ENCODE results near the gene PPL. TPM values are rescaled to one million over a fixed set of nuclear protein-coding genes. Genes with fewer than 3 reads are reported as not detected.

Gene PPL
- total RNA-seq, 1 experiment from 2014 or later, result 0.22 TPM

DNA sequence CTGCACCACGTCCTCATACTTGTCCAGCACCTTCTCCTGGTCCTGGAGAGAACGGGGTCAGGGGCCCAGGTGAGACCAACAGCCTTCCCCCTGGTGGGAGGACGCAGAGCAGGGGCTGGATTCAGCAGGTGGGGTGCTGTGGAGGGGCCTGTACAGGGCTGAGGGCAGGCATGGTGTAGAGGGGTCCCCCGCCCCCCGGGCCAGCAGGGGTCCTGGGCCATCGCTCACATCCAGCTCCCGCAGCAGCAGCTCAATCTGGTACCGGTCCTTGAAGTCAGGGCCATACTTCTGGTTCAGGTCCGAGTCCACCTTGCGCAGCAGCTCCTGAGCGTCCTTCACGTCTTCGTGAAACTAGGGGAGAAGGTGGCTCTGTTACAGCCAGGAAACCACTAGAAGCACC is 41.6 kb downstream of the PPL start:
- Histone ChIP-seq H3K27ac (no peak overlapping the region), H3K9me3 (replicated peaks) (no peaks in the 10 kb centered on the region), H3K4me1 (peaks cover 15% of the 10 kb centered on the region), H3K36me3 (no peaks in the 10 kb centered on the region), H3K4me3 (no peak overlapping the region), H3K27me3 (no peaks in the 10 kb centered on the region)
- no peak for DNase-seq

DNA sequence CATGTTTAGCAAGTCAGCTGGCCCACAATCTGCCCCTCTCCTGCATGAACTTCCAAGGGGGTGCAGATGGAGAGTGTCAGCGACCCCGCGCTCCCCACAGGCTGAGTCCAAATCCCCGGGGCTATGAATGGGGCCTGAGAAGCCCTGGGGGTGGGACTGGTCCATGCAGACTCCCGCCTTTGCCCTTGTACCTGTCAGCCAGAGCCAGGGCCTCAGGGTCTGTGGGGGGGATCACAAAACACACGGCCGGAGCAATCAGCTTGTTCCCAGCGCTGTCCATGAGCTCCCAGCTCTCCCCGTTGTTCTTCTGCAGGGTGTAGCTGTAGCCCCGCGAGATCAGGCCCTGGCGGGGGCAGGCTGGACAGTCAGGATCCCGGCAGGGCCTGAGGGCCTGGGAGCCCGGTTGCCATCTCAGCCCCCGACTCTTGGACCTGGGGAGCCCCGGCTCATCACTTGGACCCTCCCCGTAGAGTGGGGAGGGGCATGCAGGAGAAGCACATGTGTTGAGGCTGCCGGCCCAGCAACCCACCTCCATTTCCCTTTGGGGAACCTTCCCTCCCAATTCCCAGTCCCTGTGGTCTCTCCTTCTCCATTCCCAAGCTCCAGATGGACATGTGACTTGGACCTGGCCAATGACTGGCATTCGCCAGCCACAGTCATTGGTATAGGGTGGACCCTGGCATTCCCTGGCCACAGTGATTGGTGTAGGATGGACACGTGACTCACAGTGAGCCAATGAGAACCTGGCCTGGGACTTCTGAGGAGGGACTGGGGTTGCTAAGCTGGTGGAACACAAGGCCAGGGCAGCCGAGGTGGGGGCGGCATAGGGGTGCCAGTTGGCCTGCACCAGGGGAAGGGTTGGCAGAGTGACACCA is 42.4 kb downstream of the PPL start:
- peak in 1 of 2 experiments; percentile 35 for DNase-seq
- H3K36me3 ChIP-seq, result no peaks in the 10 kb centered on the region
- H3K27me3 ChIP-seq, result no peaks in the 10 kb centered on the region
- H3K4me3 ChIP-seq, result no peak overlapping the region
- peaks cover 15% of the 10 kb centered on the region for H3K4me1 ChIP-seq
- H3K27ac ChIP-seq, result no peak overlapping the region
- no peaks in the 10 kb centered on the region for H3K9me3 ChIP-seq (replicated peaks)

DNA sequence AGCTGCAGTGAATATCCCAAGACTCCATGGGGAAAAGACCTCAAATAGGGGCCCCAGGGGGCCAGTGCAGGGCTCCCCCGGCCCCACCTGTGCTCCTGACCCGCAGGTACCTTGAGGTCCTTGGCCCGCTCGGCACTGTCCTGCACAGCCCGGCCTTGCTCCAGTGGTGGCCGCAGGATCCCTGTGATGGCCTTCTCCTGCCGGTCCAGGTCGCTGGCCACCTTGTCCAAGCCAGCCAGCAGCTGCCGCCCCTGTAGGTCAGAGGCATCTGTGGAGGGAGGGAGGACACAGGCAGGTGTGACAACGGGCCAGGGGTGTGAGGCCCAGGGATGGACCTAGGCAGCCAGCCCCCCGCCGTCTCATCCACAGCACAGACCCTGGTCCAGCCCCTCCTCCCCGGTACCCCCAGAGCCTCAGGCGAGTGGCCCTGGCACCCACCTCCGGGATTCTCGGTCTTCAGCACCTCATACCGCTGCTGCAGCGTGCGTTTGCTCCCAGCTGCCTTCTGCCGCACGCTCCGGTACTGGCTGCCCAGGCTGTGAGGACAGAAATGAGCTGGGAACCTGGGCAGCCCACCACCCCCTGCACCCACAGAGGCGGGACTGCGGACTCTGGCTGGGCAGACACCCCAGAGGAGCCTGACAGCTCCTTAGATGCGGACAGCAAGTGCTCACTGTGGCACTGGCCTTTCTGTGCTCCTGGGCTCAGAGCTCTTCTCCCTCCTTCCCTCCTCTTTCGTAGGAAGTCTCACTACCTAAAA is 43.7 kb downstream of the PPL start:
- Histone ChIP-seq H3K9me3 (replicated peaks) (no peaks in the 10 kb centered on the region), H3K27me3 (no peaks in the 10 kb centered on the region), H3K36me3 (no peaks in the 10 kb centered on the region), H3K4me3 (no peak overlapping the region), H3K27ac (no peak overlapping the region), H3K4me1 (peaks cover 15% of the 10 kb centered on the region)
- no peak for DNase-seq

DNA sequence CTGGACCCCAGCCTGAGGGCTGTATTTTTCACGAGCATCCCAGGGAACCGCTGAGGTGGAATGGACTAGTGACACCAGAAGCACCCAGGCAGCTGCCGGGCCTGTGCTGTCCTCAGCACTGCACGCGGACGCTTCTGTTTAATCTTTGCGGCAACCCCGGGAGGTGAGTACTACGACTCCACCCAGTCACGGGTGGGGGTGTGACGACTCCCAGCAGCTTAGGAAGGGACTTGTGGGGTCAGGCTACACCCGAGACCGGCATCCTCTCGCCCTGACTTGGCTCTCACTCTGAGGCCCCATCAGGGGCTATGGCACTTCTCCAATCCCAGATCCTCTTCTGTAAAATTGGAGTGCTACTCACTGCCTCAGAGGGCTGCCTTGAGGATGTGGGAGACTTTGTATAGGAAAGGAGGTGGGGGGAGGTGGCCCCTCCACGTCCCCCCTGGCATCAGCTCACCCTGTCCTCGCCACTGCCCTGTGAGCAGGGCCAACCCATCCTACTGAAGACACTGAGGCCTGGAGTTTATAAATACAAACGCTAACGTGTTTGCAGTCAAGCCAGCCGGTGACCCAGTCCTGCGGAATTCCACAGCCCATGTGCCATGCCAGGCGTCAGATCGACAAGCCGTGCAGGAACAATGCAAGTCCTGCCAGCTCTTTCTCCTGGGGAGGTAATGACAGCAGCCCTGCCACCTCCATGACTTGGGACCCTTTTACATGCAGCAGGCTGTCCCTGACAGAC is 44.4 kb downstream of the PPL start:
- Histone ChIP-seq H3K9me3 (replicated peaks) (no peaks in the 10 kb centered on the region), H3K27me3 (no peaks in the 10 kb centered on the region), H3K27ac (no peak overlapping the region), H3K4me1 (peaks cover 15% of the 10 kb centered on the region), H3K4me3 (peak overlapping the region; percentile 14; the same call in 1 of the 2 replicates), H3K36me3 (no peaks in the 10 kb centered on the region)
- DNase-seq, result peak; percentile 52 to 53

DNA sequence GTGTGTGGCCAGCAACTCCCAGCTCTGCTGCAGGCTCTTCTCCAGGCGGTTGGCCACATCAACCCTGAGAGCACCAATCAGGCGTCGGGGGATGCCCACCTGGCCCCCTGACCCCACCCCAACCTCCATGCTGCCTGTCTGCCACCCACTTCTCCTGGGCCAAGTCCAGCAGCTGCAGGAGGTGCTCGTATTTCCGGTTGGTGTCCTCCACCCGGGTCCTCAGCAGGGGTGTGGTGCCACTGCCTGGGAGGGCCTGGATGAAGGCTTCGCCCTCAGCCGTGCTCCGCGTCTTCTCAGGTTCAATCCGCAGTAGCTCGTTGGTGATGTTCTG is 45.1 kb downstream of the PPL start:
- Histone ChIP-seq H3K27ac (no peak overlapping the region), H3K9me3 (replicated peaks) (no peaks in the 10 kb centered on the region), H3K27me3 (no peaks in the 10 kb centered on the region), H3K4me1 (peaks cover 15% of the 10 kb centered on the region), H3K4me3 (peak overlapping the region; percentile 14; the same call in 1 of the 2 replicates), H3K36me3 (no peaks in the 10 kb centered on the region)
- DNase-seq, result peak; percentile 50 to 55

DNA sequence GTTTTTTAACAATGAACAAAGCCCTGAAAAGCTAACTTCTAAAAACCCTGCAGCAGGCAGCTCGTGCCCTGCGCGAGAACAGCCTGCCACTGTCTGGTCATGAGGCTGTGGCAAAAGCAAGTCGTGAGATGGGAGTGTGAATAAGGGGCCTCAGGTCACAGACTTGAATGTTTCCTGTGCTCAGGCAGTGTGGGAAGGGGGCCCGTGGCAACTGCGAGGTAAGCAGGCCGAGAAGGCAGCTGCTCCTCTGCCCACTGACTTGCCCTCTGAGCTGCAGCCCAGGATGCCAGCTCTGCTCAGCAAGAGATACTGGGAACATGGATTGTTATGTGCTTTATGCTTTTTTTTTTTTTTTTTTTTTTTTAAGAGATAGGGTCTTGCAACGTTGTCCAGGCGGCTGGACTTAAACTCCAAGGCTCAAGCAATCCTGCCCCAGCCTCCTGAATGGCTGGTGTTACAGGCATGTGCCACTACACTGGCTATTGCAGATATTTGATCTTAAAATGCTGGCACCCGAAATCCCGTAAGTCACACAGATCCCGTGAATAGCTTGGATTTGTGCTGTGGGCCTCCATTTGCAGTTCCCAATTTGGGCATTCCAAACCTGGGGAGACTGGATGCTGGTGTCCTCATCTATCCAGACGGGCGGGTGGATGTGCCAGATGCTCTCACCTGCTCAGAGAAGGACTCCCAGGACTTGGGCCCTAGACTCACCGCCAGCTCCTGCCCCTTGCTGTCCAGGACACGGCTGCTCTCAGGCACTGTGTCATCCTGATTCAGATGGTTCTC is 45.7 kb downstream of the PPL start:
- no peak overlapping the region for H3K27ac ChIP-seq
- H3K36me3 ChIP-seq, result no peaks in the 10 kb centered on the region
- H3K4me1 ChIP-seq, result peaks cover 15% of the 10 kb centered on the region
- DNase-seq, result no peak
- H3K4me3 ChIP-seq, result no peak overlapping the region
- H3K9me3 ChIP-seq (replicated peaks), result no peaks in the 10 kb centered on the region
- H3K27me3 ChIP-seq, result no peaks in the 10 kb centered on the region

DNA sequence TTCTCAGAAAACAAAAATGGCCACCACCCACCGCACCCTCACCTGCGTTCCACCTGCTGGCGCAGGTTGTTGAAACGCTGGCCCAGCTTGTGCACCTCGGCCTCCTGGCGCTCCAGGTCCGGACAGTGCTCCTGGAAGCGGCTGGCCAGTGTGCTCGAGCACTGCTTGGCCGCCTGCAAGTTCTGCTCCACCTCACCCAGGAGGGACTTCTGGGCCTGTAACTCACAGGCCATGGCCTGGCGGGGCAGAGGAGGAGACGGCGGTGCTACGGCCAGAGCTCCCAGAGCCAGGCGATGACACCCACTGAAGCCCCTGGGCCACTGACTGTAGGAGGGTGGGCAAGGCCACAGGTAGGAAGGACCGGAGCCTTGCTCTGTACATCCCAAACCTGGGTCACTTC is 46.3 kb downstream of the PPL start:
- Histone ChIP-seq H3K4me1 (peaks cover 15% of the 10 kb centered on the region), H3K36me3 (no peaks in the 10 kb centered on the region), H3K4me3 (no peak overlapping the region), H3K27me3 (no peaks in the 10 kb centered on the region), H3K27ac (no peak overlapping the region), H3K9me3 (replicated peaks) (no peaks in the 10 kb centered on the region)
- DNase-seq, result no peak

DNA sequence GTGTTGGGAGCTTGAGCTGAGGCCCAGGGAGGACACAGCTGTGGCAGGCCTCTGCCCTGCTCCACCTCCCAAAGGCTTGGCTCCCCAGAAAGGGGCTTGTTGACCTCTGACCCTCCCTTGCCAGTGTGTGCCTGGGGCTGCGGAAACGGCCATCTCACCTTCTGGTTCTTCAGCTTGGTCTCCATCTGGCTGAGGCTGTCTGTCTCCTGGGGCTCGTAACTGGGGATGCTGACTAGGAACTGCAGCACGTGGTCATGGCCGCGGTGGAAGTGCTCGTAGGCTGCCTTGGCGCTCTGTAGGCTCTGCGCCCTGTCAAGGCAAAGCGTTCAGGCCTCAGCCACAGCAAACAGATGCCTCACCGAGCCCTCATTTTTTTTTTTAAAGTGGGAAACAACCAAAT is 46.9 kb downstream of the PPL start:
- Histone ChIP-seq H3K4me3 (no peak overlapping the region), H3K27me3 (no peaks in the 10 kb centered on the region), H3K27ac (no peak overlapping the region), H3K9me3 (replicated peaks) (no peaks in the 10 kb centered on the region), H3K36me3 (no peaks in the 10 kb centered on the region), H3K4me1 (peaks cover 15% of the 10 kb centered on the region)
- DNase-seq, result no peak

DNA sequence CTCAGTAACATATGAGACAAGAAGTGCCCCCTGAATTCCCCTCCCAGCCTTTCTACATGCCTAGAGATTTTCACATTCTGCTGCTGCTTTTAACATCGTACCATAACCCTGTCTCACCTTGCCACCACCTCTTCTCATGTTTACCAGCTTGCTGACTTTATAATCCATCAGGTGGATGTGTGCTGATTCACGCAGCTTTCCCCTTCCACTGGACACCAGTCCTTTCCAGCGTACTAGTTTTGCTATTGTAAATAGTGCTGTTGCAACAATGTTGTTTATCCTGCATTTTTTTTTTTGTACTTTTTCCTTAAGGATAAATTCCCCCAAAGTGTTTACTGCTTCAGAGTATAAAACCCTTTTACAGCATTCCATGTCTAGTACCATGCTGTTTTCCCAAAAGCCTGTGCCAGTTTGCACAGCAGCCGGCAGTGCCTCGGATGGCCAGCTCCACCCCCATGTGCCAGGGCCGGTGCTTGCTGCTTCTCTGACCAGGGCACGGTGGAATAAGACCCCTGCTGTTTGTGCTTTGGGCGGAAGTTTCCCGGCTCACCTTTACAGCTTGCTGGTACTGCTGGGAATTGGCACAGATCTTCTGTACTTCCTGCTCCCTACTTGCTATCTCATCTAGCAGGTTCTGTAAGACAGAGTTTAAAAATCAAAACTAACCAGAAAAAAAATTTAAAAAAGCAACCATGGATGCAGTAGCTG is 48.4 kb downstream of the PPL start:
- no peaks in the 10 kb centered on the region for H3K27me3 ChIP-seq
- no peak for DNase-seq
- H3K36me3 ChIP-seq, result peaks cover 4% of the 10 kb centered on the region
- H3K4me3 ChIP-seq, result no peak overlapping the region
- H3K4me1 ChIP-seq, result peaks cover 15% of the 10 kb centered on the region
- H3K27ac ChIP-seq, result no peak overlapping the region
- H3K9me3 ChIP-seq (replicated peaks), result no peaks in the 10 kb centered on the region

DNA sequence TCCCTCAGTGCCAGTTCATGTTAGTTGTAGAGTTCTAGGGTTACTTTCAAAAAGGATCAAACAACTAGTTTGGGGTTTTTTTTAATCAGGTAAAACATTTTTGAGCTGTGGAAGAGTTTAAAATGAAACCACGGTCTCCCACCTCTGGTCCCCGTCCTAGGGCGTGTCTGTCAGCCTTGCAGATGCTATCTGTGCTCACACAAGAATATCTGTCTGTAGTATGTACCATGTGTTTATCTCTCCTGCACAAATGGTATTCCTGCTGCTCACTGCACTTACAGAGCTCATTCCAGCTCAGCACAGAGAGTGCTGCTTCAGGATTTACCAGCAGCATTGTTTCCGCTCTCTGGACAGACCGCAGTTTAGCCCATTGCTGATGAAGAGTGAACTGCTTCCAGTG is 50.8 kb downstream of the PPL start:
- Histone ChIP-seq H3K4me1 (peaks cover 4% of the 10 kb centered on the region; the same call in 1 of the 2 replicates), H3K36me3 (peaks cover 18% of the 10 kb centered on the region), H3K27me3 (no peaks in the 10 kb centered on the region), H3K27ac (no peak overlapping the region), H3K4me3 (no peak overlapping the region), H3K9me3 (replicated peaks) (no peaks in the 10 kb centered on the region)
- no peak for DNase-seq

DNA sequence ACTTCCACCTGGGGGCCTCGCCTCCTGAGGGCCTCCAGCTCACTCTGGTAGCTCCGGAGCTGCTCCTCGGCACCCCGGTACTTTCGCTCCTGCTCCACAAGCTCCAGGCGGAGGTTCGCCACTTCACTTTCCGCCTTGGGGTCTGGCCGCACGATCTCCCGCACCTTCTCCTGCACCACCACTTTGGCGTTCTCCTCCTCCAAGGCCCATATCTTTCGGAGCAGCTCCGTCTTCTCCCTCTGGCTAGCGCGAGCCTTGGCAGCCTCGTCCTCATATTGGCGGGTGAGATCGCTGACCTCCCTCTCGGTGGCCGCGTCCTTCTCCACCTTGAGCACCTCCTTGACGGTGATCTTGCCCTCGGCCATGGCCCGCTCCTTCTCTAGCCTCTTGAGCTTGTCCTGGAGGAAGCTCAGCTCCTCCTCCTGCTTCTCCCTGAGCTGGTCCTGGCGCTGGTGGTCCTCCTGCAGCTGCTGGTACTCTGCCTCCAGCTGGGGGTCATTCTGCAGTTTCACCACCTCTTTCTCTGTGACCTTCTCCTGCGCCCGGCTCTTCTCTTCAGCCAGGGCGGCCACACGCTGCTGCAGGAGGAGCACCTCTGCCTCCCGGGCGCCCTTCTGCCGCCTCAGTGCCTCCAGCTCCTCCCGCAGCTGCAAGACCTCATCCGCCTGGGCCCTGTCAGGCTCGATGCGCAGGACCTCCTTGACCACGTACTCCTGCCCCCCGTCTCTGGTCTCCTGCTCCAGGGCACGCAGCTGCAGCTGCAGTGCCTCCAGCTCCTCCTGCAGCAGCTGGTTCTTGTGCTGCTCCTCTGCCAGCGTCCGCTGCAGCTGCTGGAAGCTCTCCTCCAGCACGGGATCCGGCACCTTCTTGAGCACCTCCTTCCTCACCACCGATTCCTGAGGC is 51.7 kb downstream of the PPL start:
- DNase-seq, result no peak
- Histone ChIP-seq H3K27ac (no peak overlapping the region), H3K4me3 (no peak overlapping the region), H3K36me3 (peaks cover 25% of the 10 kb centered on the region), H3K4me1 (peaks cover 4% of the 10 kb centered on the region; the same call in 1 of the 2 replicates), H3K9me3 (replicated peaks) (no peaks in the 10 kb centered on the region), H3K27me3 (no peaks in the 10 kb centered on the region)

DNA sequence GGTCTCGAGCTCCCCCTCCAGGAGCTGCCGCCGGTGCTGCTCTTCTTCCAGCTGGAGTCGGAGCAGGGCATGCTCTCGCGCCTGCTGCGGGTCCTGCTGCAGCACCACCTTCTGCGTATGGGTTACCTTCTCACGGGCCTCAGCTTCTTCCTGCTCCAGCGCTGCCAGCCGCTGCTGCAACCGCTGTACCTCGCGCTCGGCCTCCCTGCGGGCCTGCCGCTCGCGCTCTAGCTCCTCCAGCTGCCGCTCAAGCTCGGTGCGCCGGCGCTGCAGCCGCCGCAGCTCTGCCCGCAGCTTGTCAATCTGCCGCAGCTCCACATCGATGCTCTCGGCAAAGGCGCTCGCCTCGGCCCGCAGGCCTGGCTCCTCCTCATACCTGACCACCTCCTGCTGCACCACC is 52.7 kb downstream of the PPL start:
- H3K4me3 ChIP-seq, result no peak overlapping the region
- no peaks in the 10 kb centered on the region for H3K9me3 ChIP-seq (replicated peaks)
- peaks cover 4% of the 10 kb centered on the region; the same call in 1 of the 2 replicates for H3K4me1 ChIP-seq
- H3K36me3 ChIP-seq, result peaks cover 34% of the 10 kb centered on the region
- no peak overlapping the region for H3K27ac ChIP-seq
- no peaks in the 10 kb centered on the region for H3K27me3 ChIP-seq
- no peak for DNase-seq

DNA sequence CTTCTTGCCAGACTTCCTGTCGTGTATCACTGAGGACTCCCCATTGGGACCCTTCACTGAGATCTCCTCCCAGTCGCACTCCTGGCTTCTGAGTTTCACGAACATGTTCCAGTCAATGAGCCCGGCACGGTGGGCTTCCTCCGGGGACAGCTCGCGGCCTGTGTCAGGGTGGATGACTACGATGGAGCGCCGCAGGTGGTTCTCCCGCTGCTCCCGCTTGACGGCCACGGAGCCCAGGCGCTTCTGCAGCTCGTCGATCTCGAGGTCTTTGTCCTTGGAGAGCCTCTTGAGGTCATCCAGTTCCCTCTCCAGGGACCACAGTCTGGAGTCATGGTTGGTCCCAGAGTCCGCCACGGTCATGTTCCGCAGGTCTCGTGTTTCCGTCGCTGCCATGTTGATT is 53.4 kb downstream of the PPL start:
- peaks cover 4% of the 10 kb centered on the region; the same call in 1 of the 2 replicates for H3K4me1 ChIP-seq
- H3K36me3 ChIP-seq, result peaks cover 37% of the 10 kb centered on the region

More for the DNA sequence above, 53.4 kb downstream of the PPL start:
- H3K4me3 ChIP-seq, result no peak overlapping the region
- H3K9me3 ChIP-seq (replicated peaks), result no peaks in the 10 kb centered on the region
- no peaks in the 10 kb centered on the region for H3K27me3 ChIP-seq
- H3K27ac ChIP-seq, result no peak overlapping the region
- DNase-seq, result no peak

All from SJCRH30 (cell line).